Glomerular visceral epithelial cell (primary cell): ENCODE measurements around the gene TMPRSS7.
"Not testable (repeated sequence)": the region's sequence is repeated elsewhere in the genome, so short reads cannot be mapped to it uniquely, and the experiment has no call there.

Experiments used
- DNase-seq: peaks from one replicate; pipeline ENCODE4 v3.0.0-alpha.2; 2016; ENCODE audit errors: extremely low spot score

Gene TMPRSS7

GRCh38 chr3:112072387-112073060 is 38.0 kb downstream of the TMPRSS7 start:
- DNase-seq = not testable (repeated sequence)

GRCh38 chr3:112074006-112074405 is 39.5 kb downstream of the TMPRSS7 start:
- DNase-seq = no peak

- DNase-seq = peak; percentile 86
Observed at GRCh38 chr3:112074616-112075497, 40.3 kb downstream of the TMPRSS7 start.

GRCh38 chr3:112078125-112079083 is 43.9 kb downstream of the TMPRSS7 start:
- DNase-seq = no peak

- no peak for DNase-seq
Observed at GRCh38 chr3:112083239-112083638, 48.7 kb downstream of the TMPRSS7 start.

DNA sequence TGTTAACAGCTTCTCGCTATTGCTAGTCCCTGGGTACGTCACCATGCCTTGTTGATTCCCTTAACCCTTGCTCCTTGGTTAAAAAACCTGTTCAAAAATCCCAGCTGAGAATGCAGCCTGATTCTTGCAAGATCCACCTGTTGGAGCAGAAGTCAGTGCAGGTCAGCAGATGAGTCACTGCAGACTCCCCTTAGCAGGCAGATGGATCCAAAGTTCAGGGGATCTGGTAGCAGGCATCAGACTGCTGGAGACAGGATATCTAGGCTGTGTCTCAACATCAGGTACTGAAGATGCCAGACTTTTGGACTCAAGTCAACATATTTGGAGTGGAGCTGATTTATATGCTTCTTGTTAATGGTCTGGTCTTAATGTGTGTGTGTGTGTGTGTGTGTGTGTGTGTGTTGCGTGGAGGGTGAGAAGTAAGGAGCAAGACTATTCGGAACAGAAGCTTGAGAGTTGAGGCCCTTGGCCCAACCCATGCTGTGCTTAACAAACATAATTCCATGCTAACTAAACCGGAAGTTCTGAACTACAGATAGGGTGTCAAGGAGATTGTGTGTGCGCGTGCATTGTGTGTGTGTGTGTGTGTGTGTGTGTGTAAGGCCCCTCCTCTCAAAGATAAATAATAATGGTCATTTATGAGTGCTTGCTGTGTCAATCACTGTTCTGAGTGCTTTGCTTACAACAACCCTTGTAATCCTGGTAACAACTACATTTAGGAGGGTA is 50.6 kb downstream of the TMPRSS7 start:
- DNase-seq = no peak

DNA sequence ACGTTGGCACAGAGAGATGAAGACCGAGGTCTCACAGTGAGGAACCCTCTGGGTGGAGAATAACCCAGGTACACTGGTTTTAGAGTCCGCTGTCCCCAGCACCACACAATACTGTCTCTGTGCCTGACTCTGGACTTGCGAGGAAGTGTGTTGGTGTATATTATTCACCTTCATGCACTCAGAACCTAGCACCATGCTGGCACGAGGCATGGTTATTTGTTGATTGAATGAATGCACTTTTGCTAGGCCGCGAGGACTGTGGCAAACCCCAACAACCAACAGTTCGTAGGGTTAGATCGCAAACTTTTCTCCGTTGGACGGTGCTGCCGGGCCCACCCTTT is 51.2 kb downstream of the TMPRSS7 start:
- DNase-seq = no peak

DNA sequence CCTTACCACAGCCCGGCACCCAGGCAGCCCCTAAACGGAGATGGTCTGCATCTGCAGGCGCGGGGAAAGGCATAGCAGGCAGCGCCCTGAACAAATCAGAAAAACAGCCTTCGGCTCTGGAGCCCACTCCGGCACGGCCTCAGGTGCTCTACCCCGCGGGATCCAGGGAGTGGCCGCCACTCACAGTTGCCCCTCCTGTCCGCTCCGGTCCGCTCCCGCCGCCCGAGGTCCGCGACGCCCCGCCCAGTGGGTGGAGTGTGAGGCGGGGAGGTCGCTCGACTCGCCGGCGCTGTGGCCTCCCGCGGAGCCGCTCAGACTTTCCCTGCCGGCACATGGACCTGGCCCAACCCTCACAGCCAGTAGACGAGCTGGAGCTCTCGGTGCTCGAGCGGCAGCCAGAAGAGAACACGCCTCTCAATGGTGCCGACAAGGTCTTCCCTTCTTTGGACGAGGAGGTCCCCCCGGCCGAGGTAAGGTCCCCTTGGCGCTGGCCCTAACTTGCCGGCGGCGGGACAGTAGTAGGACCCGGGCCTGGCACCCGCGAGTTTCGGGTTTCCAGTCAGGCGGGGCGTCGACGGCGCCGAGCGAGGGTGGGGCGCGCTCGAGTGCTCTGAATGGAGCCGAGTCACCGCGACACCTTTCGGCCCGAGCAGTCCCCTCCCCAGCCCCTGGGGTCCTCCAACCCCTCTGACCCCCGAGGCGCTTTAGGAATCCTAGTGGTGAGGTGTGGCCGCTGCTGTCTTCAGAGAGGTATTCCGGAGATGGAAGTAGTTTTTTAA is 51.7 kb downstream of the TMPRSS7 start, which contains the start of gene C3orf52:
Gene C3orf52 (plus strand): TSS at position 314 of the 779 bp plus-strand sequence. CDS start 19 bp downstream, at position 333.
- peak; percentile 88 for DNase-seq

DNA sequence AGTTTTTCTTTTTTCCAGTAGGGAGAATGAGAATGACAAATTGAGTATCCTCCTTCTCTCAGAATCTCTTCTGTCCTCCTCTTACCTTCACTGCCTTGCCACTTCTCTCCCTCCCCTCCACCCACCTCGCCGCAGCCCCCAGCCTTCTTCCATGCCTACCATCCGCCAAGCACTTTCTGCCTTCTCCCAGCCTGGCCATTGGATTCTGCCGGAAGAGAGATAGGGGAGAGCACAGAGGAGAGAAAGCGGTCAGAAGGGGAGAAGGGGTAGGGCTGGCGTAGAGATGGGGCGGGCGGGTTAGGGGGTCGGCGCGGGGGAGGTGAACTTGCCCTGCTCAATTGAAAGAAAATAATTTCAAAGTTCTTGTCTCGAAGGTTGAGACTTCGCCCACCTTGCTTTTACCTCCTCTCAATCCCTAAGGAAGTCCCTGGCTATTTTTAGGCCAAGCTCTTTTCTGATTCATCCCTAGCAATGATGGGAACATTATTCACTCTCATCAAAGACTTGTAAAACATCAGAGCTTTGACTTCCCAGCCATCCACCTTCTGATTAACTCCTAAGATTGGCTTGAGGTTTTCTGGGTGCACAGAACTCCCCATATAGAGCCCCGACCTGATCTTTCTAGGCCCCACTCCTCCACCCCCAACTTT is 52.5 kb downstream of the TMPRSS7 start:
- no peak for DNase-seq

GRCh38 chr3:112087746-112088145 is 53.2 kb downstream of the TMPRSS7 start:
- no peak for DNase-seq

DNA sequence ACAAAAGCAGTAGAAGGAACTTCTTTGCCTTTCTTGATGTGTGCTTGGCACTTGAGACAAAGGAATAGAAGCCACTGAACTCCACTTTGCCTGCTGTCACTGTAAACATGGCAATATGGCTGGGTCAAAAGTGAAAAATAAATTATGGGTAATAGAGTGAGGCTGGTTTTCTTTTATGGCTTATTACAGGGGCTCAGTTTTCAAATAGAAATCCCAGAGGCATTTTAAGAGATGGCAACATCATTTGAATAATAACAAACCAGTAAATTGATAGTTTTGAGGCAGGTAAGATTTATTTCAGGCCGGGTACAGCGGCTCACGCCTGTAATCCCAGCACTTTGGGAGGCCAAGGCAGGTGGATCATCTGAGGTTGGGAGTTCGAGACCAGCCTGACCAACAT is 54.4 kb downstream of the TMPRSS7 start:
- no peak for DNase-seq

DNA sequence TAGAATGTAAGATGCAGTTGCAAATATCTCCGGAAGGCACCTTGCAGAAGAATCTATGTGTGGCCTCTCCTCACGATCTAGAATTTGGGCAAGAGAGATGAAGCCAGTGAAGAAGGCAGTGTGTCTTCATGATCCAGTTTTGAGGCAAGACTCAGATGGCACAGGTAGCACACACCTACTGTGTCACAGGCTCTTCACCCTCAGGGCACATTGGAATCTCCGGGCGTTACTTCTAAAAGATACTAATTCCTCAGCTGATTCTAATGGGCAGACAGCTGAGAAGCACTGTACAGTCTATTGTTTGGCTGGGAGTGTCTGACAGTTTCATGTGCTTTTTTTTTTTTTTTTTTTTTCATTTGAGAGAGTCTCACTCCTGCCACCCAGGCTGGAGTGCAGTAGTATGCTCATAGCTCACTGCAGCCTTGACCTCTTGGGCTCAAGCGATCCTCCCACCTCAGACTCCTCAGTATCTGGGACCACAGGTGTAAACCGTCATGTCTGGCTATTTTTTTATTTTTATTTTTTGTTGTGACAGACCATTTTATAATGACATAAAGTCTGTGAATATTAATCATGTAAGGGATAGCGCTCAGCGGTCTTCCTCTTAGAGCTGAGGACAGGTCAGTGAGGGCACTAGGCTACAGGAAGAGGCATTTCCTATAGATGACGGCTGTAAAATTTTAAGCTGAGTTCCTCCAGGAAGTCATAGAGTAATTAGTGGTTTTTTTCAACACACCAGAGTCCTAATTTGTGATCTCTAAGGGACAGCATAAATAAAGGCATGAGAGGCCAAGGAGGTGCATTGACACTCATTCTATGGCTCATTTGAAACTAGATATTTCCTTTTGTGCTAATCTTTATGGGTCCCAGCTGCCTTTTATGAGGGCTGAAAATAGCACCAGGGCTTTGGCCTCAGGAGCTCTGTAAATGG is 55.7 kb downstream of the TMPRSS7 start:
- DNase-seq = no peak

DNA sequence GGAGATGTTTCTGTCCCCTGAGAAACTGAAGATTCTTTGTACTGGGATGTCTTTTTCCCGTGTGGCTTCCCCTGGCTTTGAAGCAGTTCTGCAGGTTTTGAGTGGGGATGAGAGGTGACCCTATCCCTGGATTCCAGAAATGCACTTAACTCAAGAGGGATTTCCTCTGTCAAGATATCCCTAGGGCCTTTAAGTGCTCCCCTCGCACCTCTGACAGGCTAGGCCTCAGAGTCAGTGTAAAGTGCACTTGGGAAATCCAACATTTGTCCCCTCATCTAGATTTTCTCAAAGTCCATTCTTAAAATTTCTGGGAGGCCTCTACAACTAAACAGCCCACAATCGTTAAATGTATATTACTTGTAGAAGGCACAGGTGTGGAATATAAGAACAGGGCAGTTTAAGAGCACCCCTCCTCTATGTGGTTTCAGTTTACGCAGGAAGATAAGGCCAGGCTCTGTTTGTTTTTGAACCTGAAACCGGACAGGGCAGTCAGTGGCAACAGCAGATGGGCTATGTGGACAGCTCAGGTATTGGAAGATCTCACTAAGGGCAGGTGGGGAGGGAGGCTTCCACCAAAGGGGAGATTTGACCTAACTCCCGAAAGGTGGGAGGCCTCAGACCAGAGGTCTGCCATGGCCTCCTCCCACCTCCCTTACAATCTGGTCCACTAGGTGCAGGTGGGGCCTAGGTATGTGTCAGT is 56.5 kb downstream of the TMPRSS7 start:
- no peak for DNase-seq

DNA sequence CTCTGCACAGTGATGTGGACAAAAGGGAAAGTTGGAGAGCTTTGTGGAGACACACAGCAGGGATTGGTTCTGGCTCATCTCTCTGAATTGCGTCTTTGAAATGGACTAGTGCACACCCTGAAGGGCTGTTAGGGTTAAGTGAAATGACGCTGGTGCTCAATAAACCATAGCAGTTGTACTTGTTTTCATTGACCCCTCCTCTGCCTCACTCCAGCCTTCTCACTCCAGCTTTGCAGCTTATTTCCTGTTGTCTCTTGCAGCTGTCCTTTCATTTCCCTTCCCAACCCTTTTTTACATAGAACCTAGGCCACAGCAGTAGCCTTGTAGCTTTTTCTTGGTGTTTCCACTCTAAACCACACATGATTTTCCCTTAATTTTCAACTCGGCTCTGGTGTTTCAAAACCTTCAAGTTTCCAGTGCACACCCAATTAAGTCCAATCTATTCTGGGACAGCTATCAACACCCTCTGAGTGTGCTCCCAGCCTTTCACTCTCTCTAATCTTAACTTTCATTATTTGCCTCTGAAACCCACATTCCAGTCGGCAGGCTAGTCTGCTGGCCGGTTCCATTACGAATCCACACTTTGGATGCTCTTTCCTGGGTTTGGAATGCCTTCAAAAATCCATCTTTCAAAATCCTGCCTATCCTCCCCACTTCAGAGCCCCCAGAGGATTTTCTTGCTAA is 58.1 kb downstream of the TMPRSS7 start:
- DNase-seq = peak; percentile 45

DNA sequence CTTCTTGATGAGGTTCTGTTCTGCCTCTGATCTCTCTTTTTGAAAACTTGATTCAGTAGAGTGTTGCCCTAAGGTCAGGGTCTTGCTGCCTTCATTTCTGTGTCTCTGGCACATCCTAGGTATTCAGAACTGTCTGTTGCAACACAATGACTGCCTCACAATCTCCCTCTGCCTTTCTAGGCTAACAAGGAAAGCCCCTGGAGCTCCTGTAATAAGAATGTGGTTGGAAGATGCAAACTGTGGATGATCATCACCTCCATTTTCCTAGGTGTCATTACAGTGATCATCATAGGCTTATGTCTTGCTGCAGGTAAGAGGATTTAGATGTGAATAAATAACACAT is 58.6 kb downstream of the TMPRSS7 start:
- DNase-seq = no peak

DNA sequence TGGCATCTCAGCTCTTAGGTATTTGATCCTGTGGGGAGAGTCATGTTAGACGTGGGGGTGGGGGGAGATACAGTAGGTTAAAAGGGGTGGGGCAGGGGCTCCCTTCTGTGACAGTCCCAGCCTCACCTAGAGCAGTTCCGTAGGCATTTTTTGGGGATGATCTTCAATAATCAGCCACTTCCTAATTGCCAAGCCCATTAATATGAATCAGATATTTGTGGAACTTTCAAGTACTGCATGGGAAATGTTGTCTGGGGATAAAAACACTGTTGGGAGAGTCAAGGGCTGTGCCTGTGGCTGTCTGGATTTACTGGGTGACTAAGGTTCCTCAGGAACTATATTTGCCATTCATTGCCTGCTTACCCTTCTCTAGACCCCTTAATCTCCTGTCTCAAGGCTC is 61.2 kb downstream of the TMPRSS7 start:
- DNase-seq = no peak

DNA sequence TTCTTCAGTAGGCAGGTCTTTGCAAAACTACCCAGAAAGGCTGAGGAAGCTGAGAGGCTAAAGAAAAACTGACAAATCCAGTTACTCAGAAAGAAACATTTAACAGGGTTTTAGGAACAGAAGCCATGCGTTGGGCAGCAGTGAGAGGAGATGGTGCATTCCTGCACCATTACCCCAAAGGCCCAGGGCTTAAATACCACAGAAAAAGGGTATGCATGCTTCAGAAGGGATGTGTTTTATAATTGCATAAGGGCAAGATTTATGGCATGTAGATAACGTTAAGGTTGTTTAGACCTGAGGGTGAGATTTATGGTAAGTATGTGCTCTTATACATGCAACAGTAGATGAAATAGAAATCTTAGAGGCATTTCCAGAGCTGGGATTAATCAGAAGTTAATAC is 61.6 kb downstream of the TMPRSS7 start:
- DNase-seq = no peak

DNA sequence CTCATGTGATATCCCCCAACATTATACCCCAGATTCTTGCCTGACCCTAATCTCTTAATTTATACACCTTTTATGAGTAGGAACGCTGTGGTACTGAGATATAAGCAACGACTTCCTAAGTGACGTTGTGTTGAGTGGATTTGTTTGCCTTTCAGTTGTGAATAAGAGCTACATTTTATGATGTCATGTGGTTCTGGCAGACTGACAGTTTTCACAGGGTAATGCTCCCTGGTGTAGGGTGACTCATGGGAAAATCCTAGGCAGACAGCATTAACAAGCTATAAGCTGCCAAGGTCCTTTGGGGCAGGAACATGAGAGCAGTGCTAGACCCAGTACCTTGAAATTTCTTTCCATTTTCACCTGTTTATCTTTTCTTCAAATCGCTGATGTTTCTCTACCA is 62.8 kb downstream of the TMPRSS7 start:
- DNase-seq = peak; percentile 96
